Heart right ventricle (tissue), 16 donors: ENCODE results near the gene MKI67. TPM values are rescaled to one million over a fixed set of nuclear protein-coding genes. Genes with fewer than 3 reads are reported as not detected.

Experiments
- ATAC-seq, 8 donors: fragments of 200-7000 bp; cut with Tn5 transposase; one replicate each; pipeline ENCODE4 v1.9.1; 2020; ENCODE audit warnings: mild to moderate bottlenecking in 8 of 8, moderate library complexity in 8 of 8, moderate number of reproducible peaks in 1 of 8
- DNase-seq, 2 donors: peaks; one replicate each; pipeline ENCODE4 v3.0.0-alpha.2; 2020
- H3K27ac ChIP-seq, 10 donors: fragments of 200-600 bp; sonication (generic) in 2 of 10; one replicate each; pipeline versions ENCODE4 v1.5.0 to v1.8.0; 2020 to 2022; ENCODE audit warnings: mild to moderate bottlenecking in 3 of 10
- H3K27me3 ChIP-seq, 7 donors: fragments of 200-600 bp; one replicate each; pipeline ENCODE4 v1.8.0; 2021 to 2022; ENCODE audit warnings: mild to moderate bottlenecking in 2 of 7
- H3K36me3 ChIP-seq, 9 donors: fragments of 200-600 bp; sonication (generic) in 1 of 9; one replicate each; pipeline versions ENCODE4 v1.5.0 to v1.8.0; 2020 to 2022; ENCODE audit warnings: mild to moderate bottlenecking in 2 of 9
- H3K4me1 ChIP-seq, 9 donors: fragments of 200-600 bp; sonication (generic) in 1 of 9; one replicate each; pipeline versions ENCODE4 v1.5.0 to v1.8.0; 2020 to 2022; ENCODE audit warnings: mild to moderate bottlenecking in 4 of 9
- H3K4me3 ChIP-seq, 10 donors: fragments of 200-600 bp; sonication (generic) in 2 of 10; one replicate each; pipeline versions ENCODE4 v1.5.0 to v1.8.0; 2020 to 2022; ENCODE audit warnings: mild to moderate bottlenecking in 7 of 10, moderate library complexity in 2 of 10
- H3K9me3 ChIP-seq, 11 donors: fragments of 200-600 bp in 10 of 11; sonication (generic) in 2 of 11; one replicate each; pipeline versions ENCODE4 v1.5.0 to v1.8.0; 2013 to 2022; ENCODE audit warnings: mild to moderate bottlenecking in 2 of 11, control low read depth in 1 of 11, moderate library complexity in 1 of 11
- WGBS, 2 donors: extraction: QIAGEN DNeasy Blood & Tissue Kit; methylation state at CpG; one replicate each; pipeline ENCODE4 v1.1.7; 2013; ENCODE audit warnings: inconsistent platforms in 1 of 2; 5-methylcytosine and 5-hydroxymethylcytosine counted together
- intact Hi-C, 10 donors: fragments of 100-400 bp; cut with DNase I; formaldehyde crosslinking; loops; one replicate each; pipeline versions ENCODE4 v1.11.1 to v1.14.2; 2022
- polyA plus RNA-seq, 2 donors: library from polyadenylated mRNA; stranded (reverse); fragments of 200-250 nt; gene quantifications; one replicate each; pipeline ENCODE4 v1.2.3, GENCODE V29; 2013
- total RNA-seq, 10 donors: library from RNA; stranded (reverse); fragmentation: NEBNext Ultra II Directional in 3 of 10; extraction: Animal tissue kit (Norgen Biotek cat#: 25700) in 3 of 10; gene quantifications; one replicate each; pipeline versions ENCODE4 v1.2.1 to v1.2.4, GENCODE V29; 2021 to 2023
- TF ChIP-seq, protein P1 (sequence below), 9 donors: fragments of 200-600 bp; sonication (generic) in 2 of 9; IDR thresholded peaks; one replicate each; pipeline versions ENCODE4 v1.5.0 to v1.8.0; 2021 to 2022; ENCODE audit warnings: antibody characterized with exemption in 9 of 9, mild to moderate bottlenecking in 5 of 9, moderate library complexity in 1 of 9
- donor health status: Arrhythmogenic right ventricular cardiomyopathy.
- donor health status: ischemic (EF 13 %, LVEDD 7.1; RV severe dilation, severe dysfunction).
- donor health status: healthy with polysubstance abuse.
- donor health status: DM: no; HTN: yes; CAD: no.
- donor health status: DM: no; HTN: no; CAD: no.
- donor health status: ischemic (EF 25% LVEDD 6.9; RV normal size, moderate dysfunction).
- donor health status: ischemic (EF 25% LVEDD 5.7; RV mildly dilated, moderate dysfunction).
- donor health status: healthy.
- donor health status: DM: yes; HTN: yes; CAD: no.
- donor health status: Ischemic cardiomyopathy.
- donor health status: ischemic (EF 35%, LVEDD 5.7; RV mildly dilated, moderate dysfunction).
- donor health status: nonischemic (EF 11% LVEDD 7.7; RV severe dilation, severe dysfunction).
- donor health status: DM: yes; HTN: yes; CAD: no.
- donor health status: PGD.
- donor health status: ischemic (EF 29% LVEDD 5.4; RV normal size, mild dysfunction).
- donor health status: nonischemic (EF 23%, LVEDD 6.1; RV moderate dilation, normal function).

MKI67 gene
- total and polyA plus RNA-seq, 12 donors, result 0.09 to 19.1 (median 0.42) TPM

DNA sequence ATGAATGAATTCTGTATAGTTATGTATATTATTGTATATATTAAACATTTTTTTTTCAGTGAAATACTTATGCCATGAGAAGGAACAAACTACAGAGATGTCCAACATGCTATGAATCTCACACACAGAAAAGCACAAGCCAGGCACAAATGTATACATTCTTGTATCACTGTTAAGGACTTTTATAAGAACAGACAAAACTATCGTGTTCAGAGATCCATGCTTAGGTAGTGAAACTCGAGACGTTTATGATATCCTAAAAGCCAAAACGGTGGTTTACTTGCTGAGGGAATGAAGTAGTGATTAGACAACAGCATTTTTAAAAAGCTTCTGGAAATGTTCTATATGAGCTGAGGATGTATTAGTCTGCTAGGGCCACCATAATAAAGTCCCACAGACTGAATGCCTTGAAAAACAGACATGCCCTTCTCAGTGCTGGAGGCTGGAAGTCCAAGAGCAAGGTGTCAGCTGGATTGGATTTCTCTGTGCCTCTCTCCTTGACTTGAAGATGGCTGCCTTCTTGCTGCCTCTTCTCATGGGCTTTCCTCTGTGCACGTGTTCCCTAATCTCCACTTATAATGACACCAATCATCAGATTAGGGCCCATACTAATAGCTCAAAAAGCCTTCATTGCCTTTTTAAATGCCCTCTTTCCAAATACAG is 4.3 kb downstream of the MKI67 start:
- Histone ChIP-seq H3K4me1 (peaks cover 6 to 30% (median 17%) of the 10 kb centered on the region in 9 donors), H3K9me3 (no peaks in the 10 kb centered on the region), H3K27me3 (peaks cover 0 to 71% (median 40%) of the 10 kb centered on the region in 7 donors), H3K4me3 (no peak overlapping the region), H3K36me3 (peaks cover 0 to 28% (median 0%) of the 10 kb centered on the region in 9 donors), H3K27ac (no peak overlapping the region)
- DNase-seq (no peak), ATAC-seq (no peak)
- intact Hi-C loops, result loop anchor here in 1 of 10 donors (5.0 kb wide), 1 partner anchor 1045 kb away; no protein-coding TSS in a partner anchor
- TF ChIP-seq, protein P1, sequence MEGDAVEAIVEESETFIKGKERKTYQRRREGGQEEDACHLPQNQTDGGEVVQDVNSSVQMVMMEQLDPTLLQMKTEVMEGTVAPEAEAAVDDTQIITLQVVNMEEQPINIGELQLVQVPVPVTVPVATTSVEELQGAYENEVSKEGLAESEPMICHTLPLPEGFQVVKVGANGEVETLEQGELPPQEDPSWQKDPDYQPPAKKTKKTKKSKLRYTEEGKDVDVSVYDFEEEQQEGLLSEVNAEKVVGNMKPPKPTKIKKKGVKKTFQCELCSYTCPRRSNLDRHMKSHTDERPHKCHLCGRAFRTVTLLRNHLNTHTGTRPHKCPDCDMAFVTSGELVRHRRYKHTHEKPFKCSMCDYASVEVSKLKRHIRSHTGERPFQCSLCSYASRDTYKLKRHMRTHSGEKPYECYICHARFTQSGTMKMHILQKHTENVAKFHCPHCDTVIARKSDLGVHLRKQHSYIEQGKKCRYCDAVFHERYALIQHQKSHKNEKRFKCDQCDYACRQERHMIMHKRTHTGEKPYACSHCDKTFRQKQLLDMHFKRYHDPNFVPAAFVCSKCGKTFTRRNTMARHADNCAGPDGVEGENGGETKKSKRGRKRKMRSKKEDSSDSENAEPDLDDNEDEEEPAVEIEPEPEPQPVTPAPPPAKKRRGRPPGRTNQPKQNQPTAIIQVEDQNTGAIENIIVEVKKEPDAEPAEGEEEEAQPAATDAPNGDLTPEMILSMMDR (IDR thresholded peaks at IDR 0.05), result no peak
- WGBS, 2 donors, result 89 to 94% methylated on average over 5 of the region's 5 CpGs

DNA sequence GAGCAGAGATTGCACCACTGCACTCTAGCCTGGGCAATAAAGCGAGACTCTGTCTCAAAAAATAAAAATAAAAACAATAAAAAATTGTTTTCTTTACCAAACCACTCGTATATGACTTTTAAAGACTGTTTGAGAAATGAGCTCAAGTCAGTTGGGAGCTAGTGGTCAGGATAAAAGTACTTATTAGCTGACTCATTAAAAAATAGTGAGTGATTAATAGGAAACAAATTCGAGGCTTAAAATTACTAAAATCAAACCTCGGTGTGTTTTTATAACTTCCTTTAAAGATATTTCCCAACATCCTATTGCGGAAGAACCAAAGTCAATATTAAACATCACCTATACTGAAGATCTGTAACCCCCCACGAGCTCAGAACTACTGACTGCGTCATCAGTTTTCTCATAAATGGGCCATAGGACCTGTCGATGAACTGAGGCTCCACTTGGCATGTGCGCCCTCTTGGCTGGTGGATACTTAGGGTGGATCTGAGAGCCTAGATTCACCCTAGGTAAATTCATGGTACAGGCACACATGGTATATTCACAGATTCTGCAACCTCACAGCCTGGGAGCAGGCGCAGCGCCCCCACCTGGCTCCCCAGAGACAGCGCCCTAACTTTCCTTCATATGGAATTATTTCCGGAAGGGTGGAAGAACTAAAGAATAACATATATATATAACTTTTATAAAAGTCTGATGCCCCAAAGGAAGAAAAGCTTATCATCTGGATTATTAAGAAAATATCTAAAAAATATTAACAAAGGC is 9.2 kb downstream of the MKI67 start:
- intact Hi-C loops, result no loop called here
- H3K4me3 ChIP-seq, result no peak overlapping the region
- ATAC-seq (no peak), DNase-seq (no peak)
- H3K27me3 ChIP-seq, result peaks cover 0 to 30% (median 4%) of the 10 kb centered on the region in 7 donors
- no peak overlapping the region for H3K27ac ChIP-seq
- TF ChIP-seq, protein P1 (IDR thresholded peaks at IDR 0.05), result no peak
- WGBS, 2 donors, result 84 to 90% methylated on average over 13 of the region's 13 CpGs
- no peaks in the 10 kb centered on the region for H3K9me3 ChIP-seq
- H3K4me1 ChIP-seq, result no peaks in the 10 kb centered on the region
- peaks cover 0 to 66% (median 0%) of the 10 kb centered on the region in 9 donors for H3K36me3 ChIP-seq

DNA sequence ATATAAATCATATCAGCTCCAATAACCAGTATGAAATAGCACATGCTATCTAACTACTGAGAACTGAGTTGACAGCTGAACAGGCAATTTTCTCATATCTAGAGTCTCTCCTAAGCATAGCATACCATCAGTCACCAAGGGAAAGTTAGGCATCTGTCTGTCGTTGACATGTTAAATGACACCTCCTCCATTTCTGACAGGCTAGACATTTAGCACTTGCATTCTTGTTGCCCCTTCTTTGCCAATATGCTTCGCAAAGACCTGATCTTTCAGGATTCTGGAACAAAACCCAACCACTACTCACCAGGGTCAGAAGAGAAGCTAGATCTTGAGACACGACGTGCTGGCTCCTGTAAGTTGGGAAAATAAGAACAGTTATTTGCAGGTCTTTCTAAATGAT is 10.0 kb downstream of the MKI67 start:
- no peak overlapping the region for H3K4me3 ChIP-seq
- intact Hi-C loops, result no loop called here
- no peak for ATAC-seq
- peaks cover 0 to 69% (median 0%) of the 10 kb centered on the region in 9 donors for H3K36me3 ChIP-seq
- no peak overlapping the region for H3K27ac ChIP-seq
- TF ChIP-seq, protein P1 (IDR thresholded peaks at IDR 0.05), result no peak
- H3K9me3 ChIP-seq, result no peaks in the 10 kb centered on the region
- WGBS, 2 donors, result 79 to 90% methylated on average over 4 of the region's 4 CpGs
- no peaks in the 10 kb centered on the region for H3K4me1 ChIP-seq
- peaks cover 0 to 24% (median 0%) of the 10 kb centered on the region in 7 donors for H3K27me3 ChIP-seq
- DNase-seq, result no peak

DNA sequence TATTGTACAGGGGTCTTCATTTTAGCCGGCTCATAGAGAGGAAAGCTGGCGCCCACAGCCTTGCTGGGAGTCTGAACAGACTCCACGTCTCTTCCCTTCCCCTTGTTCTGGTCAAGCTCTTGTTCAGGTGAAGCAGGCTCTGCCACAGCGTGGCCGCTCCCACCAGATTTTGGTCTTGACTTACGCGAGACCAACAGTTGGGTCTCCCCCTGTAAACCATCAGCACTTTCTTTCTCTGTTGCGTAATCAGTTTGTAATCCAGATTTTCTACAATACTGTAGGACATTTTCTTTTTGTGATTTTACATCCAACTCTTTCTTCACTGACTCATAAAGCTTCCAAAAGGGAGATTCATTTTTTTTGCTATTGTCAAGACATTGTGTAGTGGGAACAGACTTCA is 10.9 kb downstream of the MKI67 start:
- Histone ChIP-seq H3K4me1 (no peaks in the 10 kb centered on the region), H3K9me3 (no peaks in the 10 kb centered on the region), H3K36me3 (peaks cover 0 to 72% (median 0%) of the 10 kb centered on the region in 9 donors), H3K27ac (no peak overlapping the region), H3K4me3 (no peak overlapping the region), H3K27me3 (peaks cover 0 to 17% (median 0%) of the 10 kb centered on the region in 7 donors)
- no peak for ATAC-seq
- TF ChIP-seq, protein P1 (IDR thresholded peaks at IDR 0.05), result no peak
- intact Hi-C loops, result no loop called here
- DNase-seq, result no peak
- 97 to 99% methylated on average over 8 of the region's 8 CpGs for whole genome bisulfite sequencing, 2 donors
